GM18867 (cell line): ENCODE measurements around the gene PARP1.
"Not testable (repeated sequence)": the region's sequence is repeated elsewhere in the genome, so short reads cannot be mapped to it uniquely, and the experiment has no call there.

Source experiments
- ATAC-seq: cut with Tn5 transposase; IDR thresholded peaks from one replicate; pipeline ENCODE4 v1.9.1; 2021; ENCODE audit warnings: mild to moderate bottlenecking, moderate library complexity; ENCODE audit not compliant: unreplicated experiment

Gene PARP1

GRCh38 chr1:226407497-226408284 is at the start of gene PARP1:
Gene PARP1 (minus strand): TSS chr1:226408093. CDS start chr1:226407929, 164 bp downstream.
- peak; percentile 79 for ATAC-seq

- ATAC-seq, result no peak
These were observed 49.4 kb upstream of the PARP1 start for GRCh38 chr1:226457307-226457712.

- ATAC-seq, result no peak
These were observed 48.0 kb upstream of the PARP1 start for GRCh38 chr1:226455843-226456242.

GRCh38 chr1:226454349-226454748 is 46.5 kb upstream of the PARP1 start:
- ATAC-seq, result no peak

DNA sequence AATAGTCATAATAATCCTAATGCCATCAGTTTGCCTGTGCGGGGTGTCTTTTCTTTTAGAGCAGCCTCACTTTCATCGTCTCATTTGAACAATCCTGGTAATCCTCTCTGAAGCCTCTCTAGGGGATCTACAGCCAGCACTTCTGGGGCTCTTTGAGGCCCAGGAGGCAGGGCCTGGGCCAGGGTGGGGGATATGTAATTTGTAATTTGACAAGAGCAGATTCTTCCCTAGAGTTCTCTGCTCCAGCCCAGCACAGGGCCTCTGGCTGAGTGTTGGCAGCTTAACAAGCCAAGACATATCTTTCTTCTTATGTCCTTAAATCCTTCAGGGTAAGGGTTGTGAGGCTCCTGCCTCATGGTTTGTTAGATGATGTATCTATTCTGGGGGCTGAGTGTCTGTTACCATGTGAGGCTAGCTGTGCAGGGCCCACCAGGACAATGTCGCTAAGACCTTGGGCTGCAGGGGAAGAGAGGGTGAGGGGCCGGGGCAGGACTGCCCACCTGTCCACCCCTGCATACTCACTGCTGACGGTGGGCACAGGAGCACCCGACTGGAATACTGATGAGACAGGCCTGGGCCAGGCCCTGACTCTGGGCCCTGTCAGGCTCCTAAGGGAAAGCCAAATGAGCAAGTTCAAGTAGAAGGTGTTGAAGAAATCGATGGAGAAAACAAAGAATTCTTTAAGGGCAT is 45.3 kb upstream of the PARP1 start:
- no peak for ATAC-seq

DNA sequence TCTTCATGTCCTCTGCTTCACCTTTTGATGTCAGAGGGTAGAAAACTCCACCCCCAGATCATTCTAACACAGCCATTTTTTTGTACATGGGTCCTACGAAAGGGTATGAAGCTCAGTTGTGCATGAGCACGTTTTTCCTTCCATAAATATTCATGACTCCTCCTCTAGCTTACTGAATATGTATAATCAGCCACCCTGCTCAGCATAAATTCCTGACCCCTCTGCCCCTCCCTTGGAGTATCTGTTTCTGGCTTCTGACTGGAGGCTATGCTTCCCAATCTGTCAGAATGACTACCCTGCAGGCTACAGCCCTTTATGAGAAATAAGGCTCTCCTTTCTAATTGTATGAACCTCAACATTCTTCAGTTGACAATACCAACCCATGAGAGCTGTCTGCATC is 42.8 kb upstream of the PARP1 start:
- ATAC-seq, result no peak

- no peak for ATAC-seq
These were observed 41.9 kb upstream of the PARP1 start for GRCh38 chr1:226449823-226450222.

- ATAC-seq, result no peak
These were observed 40.2 kb upstream of the PARP1 start for GRCh38 chr1:226447932-226448665.

DNA sequence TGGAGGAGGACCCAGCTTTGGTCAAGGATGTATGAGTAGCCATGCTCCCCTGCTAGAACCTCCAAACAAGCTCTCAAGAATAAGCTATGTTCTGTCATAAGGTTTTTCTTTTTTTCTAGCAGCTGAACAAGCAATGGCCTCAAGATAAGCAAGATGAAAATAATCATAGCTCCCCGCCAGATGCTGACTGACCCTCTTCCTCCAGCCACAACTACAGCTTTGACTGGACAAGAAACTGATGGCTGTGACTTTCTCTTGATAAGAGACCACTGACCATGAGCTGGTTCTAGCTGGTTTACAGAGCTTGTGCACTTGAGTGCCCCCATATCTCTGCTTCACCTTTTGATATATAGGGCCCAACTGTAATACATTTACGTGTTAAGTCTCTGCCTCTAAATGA is 38.2 kb upstream of the PARP1 start:
- ATAC-seq, result no peak

GRCh38 chr1:226444901-226445300 is 37.0 kb upstream of the PARP1 start:
- peak; percentile 99 for ATAC-seq

- no peak for ATAC-seq
These were observed 35.5 kb upstream of the PARP1 start for GRCh38 chr1:226443439-226443838.

DNA sequence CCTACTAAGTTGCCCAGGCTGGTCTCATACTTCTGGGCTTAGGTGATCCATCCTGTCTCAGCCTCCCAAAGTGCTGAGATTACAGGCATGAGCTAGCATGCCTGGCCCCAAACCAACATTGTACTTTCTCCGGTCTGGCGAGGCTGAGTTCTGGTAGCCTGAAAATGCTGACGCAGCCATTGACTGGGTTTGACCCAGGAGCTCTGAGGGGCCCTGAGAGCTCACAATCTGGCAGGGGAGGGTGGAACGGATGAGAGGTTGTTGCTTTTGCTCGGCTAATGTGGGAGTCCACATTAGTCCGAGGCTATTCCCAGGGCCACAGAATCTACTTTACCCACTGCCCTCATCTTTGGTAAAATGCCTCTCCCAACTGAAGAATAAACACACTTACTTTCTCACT is 35.1 kb upstream of the PARP1 start:
- no peak for ATAC-seq

DNA sequence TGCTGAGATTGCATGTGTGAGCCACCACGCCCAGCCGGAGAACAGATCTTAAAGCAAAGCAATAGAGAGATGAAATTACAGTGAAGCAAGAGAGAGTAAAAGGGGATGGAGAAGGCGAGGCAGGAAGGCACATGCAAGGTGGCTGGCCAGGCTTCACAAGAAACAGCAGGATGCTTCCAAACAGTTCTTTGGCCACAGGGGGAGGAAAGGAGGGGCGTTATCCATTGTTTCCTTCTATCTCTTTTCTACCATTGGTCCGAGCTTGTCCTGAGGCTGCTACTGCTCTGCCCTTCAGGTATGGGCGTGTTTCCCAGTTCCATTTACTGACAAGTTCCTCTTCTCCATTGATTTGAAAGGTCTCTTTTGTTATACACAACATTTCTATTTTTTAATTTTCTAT is 33.7 kb upstream of the PARP1 start:
- no peak for ATAC-seq

DNA sequence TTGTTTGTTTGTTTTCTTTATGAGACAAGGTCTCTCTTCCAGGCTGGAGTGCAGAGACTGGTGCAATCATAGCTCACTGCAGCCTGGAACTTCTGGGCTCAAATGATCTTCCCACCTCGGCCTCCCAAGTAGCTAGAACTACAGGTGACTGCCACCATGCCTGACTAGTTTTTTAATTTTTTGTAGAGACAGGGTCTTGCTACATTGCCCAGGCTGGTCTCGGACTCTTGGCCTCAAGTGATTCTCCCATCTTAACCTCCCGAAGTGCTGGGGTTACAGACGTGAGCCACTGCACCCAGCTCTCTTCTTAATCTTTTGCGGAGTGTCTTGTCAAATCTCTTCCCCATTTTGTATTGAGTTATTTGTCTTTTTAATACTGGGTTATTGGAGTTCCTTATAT is 32.6 kb upstream of the PARP1 start:
- ATAC-seq, result no peak

GRCh38 chr1:226438007-226438406 is 30.1 kb upstream of the PARP1 start:
- ATAC-seq, result no peak

DNA sequence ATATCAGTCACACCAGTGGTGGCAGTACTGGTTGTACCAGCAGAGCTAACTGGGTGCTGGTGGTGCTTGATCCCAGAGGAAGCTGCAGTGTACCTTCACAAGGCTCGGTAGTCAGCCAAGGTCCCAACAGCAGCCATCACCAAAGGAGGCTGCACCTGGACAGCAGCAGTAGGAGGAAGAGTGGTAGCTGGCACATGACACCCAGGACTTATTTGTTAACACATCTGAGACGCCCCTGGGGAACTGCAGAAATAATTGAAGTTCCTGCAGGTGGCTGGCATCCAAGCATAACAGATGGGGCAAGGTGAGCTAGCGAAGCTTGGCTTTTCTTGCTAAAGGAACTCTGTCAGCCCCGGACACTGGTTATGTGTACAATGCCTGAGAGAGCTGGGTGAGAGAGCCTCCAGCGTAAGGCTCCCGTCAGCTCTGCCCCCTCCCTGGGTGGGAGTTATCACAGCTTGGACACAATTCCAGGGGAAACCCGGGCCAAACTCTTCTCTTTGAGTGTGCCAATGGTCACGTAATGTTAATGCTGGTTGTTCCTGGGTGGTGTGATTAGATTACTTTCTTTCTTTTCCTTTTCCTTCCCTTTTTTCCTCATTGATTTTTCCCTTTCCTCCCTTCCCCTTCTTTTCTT is 29.1 kb upstream of the PARP1 start:
- ATAC-seq, result no peak

GRCh38 chr1:226436472-226436854 is 28.6 kb upstream of the PARP1 start:
- no peak for ATAC-seq

DNA sequence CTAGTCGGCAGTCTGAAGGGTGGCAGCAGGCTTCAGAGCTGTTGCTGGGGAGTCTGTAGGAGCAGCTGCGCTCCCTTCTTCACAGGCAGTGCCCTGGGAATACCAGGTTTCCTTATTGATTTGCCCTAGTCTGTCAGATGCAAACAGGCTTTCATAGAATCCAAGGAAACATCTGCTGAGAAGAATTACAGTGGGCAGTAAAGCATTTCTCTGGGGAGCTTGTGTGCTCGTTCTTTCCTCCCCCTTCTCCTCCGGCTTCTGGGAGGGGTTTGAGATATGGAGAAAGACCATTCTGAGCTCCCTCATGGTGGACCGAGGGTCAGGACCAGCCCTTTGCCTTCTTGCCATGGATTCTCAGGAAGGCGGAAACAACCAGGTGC is 25.4 kb upstream of the PARP1 start:
- no peak for ATAC-seq

DNA sequence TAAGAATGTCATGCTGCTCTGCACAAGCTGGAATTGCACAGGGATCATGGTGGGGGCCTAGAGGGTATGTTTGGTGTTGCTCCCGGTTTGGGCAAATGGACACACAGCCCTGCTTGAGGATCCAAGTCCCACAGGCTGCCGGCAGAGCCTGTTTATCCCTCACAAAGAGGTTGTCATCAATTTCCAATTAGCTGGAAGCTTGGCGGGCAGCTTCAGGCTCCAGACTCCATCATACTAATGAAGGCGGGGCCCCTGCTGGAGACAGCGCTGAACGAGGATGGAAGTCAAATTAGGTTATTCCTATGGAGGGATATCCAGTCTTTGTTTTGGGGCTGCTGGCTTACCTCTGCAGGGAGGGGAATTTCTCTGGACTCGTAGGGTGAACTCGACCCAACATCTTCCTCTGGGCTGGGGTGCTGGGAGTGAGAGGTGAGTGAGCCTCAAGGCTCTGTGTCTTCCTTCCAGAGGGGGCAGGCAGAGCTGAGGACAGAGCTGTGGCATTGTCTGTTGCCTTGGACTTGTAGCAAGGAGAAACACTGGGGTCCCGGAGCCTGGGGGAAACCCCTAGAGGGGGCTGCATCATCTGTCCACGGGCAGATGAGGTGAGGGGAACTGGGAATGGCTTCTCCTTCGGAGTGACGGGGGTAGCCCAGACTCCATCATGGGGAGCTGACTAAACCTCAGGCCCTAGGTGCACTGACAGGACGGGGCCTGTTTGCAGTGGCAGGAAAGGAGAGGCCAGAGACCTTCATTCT is 24.9 kb upstream of the PARP1 start:
- no peak for ATAC-seq

DNA sequence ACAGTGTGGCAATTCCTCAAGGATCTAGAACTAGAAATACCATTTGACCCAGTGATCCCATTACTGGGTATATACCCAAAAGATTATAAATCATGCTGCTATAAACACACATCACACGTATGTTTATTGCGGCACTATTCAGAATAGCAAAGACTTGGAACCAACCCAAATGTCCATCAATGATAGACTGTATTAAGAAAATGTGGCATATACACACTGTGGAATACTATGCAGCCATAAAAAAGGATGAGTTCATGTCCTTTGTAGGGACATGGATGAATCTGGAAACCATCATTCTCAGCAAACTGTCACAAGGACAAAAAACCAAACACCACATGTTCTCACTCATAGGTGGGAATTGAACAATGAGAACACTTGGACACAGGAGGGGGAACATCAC is 24.0 kb upstream of the PARP1 start:
- ATAC-seq, result not testable (repeated sequence)
